Hematopoietic multipotent progenitor cell (in vitro differentiated cells): ENCODE results near the gene ADAM23. TPM values are rescaled to one million over a fixed set of nuclear protein-coding genes. Genes with fewer than 3 reads are reported as not detected.

ENCODE experiments used
- DNase-seq, 3 donors: peaks; one replicate each; pipeline ENCODE4 v3.0.0-alpha.2; 2011 to 2015; ENCODE audit warnings: low read depth in 2 of 3, low spot score in 2 of 3
- total RNA-seq: library from RNA; depleted of rRNA; stranded (reverse); fragments of >200 nt; gene quantifications from one replicate; pipeline ENCODE4 v1.2.3, GENCODE V29; 2012

The ADAM23 gene
- total RNA-seq, 1 donor, result under 0.01 TPM

- no peak for DNase-seq
These were observed 50.7 kb downstream of the ADAM23 start for GRCh38 chr2:206494061-206494460.

- no peak for DNase-seq
These were observed 59.4 kb downstream of the ADAM23 start for GRCh38 chr2:206502729-206503128.

- no peak for DNase-seq
These were observed 68.0 kb downstream of the ADAM23 start for GRCh38 chr2:206511283-206511682.

- DNase-seq, result no peak
These were observed 69.7 kb downstream of the ADAM23 start for GRCh38 chr2:206512999-206513398.

GRCh38 chr2:206515580-206515979 lies 72.2 kb downstream of the ADAM23 start:
- DNase-seq, result no peak

GRCh38 chr2:206518997-206519396 lies 75.7 kb downstream of the ADAM23 start:
- no peak for DNase-seq

- no peak for DNase-seq
These were observed 77.1 kb downstream of the ADAM23 start for GRCh38 chr2:206520450-206520849.

- peak in 1 of 3 donors; percentile 1 for DNase-seq
These were observed 77.8 kb downstream of the ADAM23 start for GRCh38 chr2:206521115-206521514.

- peak in 2 of 3 donors; percentile 10 to 45 for DNase-seq
These were observed 78.3 kb downstream of the ADAM23 start for GRCh38 chr2:206521612-206522011.

GRCh38 chr2:206526416-206526815 lies 83.1 kb downstream of the ADAM23 start:
- no peak for DNase-seq

- no peak for DNase-seq
These were observed 83.8 kb downstream of the ADAM23 start for GRCh38 chr2:206527153-206527552.

GRCh38 chr2:206530727-206531126 lies 87.4 kb downstream of the ADAM23 start:
- DNase-seq, result peak in 1 of 3 donors; percentile 17

GRCh38 chr2:206531996-206532543 lies 88.7 kb downstream of the ADAM23 start:
- DNase-seq, result no peak

GRCh38 chr2:206533977-206534376 lies 90.6 kb downstream of the ADAM23 start:
- DNase-seq, result no peak

GRCh38 chr2:206535260-206535986 lies 92.1 kb downstream of the ADAM23 start:
- DNase-seq, result no peak

- no peak for DNase-seq
These were observed 97.4 kb downstream of the ADAM23 start for GRCh38 chr2:206540757-206541156.

GRCh38 chr2:206543073-206543472 lies 99.7 kb downstream of the ADAM23 start:
- DNase-seq, result no peak

- DNase-seq, result no peak
These were observed 105.1 kb downstream of the ADAM23 start for GRCh38 chr2:206548383-206548782.

- no peak for DNase-seq
These were observed 112.4 kb downstream of the ADAM23 start for GRCh38 chr2:206555721-206556120.

GRCh38 chr2:206556357-206556949 lies 113.1 kb downstream of the ADAM23 start:
- peak in 2 of 3 donors; percentile 34 to 55 for DNase-seq

- DNase-seq, result no peak
These were observed 114.0 kb downstream of the ADAM23 start for GRCh38 chr2:206557321-206557720.

- DNase-seq, result peak in 1 of 3 donors; percentile 11
These were observed 115.2 kb downstream of the ADAM23 start for GRCh38 chr2:206558492-206558891.
